GM19351 (cell line): ENCODE results near the gene RASGRF2.

Source experiments
- ATAC-seq: cut with Tn5 transposase; IDR thresholded peaks from one replicate; pipeline ENCODE4 v1.9.1; 2021; ENCODE audit warnings: mild to moderate bottlenecking, moderate library complexity; ENCODE audit not compliant: unreplicated experiment

The RASGRF2 gene

DNA sequence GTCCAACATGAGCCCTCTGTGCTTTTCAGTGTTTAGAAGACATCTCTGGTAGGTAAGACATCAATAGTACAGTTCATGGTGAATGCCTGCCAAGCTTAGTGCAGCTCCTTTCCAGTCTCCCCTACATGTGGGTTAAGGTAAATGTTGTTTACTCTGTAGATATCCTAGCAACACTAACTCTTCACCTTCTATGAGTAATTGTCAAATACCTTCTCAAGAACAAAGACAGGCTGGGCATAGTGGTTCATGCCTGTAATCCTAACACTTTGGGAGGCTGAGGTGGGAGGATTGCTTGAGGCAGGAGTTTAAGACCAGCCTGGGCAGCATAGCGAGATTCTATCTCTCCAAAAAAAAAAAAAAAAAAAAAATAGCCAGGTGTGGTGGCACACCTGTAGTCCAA, 18.7 kb upstream of the RASGRF2 start:
- no peak for ATAC-seq

DNA sequence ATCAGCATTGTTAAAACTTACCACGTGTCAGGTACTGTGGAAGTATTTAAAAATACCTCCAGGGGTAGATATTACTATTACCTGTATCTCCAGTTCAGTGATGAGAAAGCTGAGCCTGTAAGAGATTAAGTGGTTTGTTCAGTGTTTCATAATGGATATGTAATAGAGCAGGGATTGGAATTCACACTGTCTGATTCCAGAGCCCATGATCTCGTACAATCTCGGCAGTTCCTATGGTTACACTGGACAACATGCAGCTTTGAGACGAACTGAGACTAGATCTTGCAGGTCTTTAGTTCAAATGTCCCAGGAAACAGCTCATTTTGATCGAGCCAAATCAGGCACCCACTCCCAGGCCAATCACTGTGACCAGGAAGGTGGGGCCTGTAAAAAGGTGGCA, 8.8 kb upstream of the RASGRF2 start:
- ATAC-seq, result no peak

DNA sequence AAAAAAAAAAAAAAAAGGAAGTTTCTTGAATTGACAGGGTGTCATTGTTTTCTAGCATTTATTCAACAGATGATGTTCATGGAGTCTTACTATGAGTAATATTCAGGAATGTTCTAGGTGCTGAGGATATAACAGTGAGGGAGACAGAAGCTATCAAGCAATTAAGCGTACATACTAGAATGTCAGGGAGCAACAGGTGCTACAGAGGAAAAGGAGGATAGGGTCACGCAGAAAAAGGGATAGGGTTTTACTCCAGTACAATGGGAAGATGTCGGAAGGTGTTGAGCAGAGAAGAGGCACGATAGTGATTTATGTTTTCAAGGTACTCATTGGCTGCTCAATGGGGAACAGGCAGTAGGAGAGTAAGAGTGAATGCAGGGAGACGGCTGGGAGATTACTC, 6.6 kb upstream of the RASGRF2 start:
- no peak for ATAC-seq

DNA sequence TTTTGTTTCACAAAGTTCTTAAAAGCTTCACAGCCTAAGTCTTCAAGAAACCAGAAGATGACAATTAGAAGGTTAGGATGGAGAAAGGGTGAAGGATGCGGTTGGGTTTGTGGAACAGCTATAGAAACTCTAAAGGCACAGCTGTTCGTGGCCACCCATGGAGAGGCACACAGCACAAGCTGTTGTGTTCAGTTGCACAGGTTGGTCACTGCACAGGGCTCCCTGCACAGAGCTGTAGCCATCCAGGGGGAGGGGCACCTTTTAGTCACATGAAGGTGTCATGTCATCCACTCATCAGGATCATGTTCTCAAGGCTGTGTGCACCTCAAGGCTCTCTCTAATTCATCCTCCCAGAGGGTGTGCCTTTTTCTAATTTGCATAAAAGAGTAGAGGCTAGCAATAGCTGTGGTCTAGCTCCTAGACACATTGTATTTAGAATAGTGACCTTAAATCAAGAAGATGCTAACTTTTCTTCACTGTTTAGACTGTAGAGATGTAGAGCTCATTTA, 5.0 kb upstream of the RASGRF2 start:
- no peak for ATAC-seq

DNA sequence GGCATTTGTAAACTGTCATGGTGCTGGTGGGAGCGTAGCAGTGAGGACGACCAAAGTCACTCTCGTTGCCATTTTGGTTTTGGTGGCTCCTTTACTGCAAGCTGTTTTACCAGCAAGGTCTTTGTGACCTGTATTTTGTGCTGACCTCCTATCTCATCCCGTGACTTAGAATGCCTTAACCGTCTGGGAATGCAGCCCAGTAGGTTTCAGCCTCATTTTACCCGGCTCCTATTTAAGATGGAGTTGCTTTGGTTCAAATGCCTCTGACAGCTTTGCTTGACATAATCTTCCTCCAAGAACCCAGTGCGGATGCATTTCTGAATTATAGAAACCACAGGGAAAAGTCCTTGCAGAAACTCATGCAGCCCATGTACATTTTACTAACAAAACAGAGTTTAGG, 3.9 kb upstream of the RASGRF2 start:
- ATAC-seq, result no peak

DNA sequence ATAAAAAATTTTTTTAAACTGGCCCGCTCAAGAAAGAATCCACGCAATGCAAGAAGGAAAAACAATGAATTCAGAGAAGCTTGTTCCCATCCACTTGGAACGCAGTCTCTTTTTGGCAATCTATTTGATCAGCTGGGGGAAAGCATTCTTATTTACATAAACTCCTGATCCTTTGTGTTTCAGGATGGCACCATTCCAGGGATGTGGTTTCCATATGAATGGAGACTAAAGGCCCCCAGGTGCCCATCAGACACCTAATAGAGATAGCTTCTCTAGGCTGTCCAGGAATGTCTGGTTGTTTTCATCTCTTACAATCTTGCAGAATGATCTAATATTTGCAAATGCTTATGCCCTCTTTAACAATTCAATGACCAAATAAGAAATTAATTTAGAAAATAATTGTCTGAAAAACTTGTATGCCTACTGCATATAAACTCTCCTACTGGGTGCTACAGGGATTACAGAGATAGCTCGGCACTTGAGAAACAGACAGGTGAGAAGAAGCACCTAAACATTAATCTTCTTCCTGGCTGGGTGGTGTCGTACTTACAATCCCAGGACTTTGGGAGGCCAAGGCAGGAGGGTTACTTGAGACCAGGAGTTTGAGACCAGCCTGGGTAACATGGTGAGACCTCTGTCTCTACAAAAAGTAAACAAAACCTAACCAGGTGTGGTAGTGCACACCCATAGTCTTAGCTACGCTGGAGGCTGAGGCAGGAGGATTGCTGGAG, 3.0 kb upstream of the RASGRF2 start:
- no peak for ATAC-seq

DNA sequence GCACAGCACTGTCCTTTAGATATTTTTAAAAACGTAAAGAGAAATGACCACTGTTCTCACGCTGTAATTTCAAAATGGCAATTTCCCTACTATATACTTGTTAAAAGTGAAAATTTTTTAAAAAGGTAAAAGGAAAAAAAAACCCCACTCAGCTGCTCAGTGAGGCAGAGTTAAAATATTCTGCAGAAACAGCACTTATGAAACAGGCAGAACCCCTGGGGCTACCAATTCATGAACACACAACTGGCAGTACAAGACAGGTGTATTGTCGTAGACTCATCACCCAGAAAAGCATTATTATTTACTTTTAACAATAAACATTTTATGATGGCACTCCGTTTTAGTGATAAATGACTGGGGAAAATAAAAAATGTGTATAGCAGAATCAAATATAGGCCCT, 1.5 kb upstream of the RASGRF2 start:
- ATAC-seq, result no peak

DNA sequence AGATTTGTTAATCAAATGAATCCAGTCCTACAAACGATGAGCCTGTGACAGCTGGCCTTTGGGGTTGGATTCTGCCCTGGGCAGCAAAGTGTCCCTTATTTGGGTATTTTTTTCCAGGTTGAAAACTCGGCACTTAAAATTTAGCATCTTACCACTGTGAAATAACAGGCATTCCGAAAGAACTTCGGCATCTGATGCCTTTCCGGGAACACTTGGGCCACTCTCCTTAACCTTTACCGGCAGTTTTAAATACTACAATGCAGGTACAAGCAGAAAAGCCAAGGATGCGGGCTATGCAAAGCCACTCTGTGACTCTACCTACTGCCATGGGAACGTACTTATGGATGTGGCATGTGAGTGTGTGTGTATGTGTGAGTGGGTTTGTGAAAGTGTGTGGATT, 1.0 kb upstream of the RASGRF2 start:
- ATAC-seq, result no peak

DNA sequence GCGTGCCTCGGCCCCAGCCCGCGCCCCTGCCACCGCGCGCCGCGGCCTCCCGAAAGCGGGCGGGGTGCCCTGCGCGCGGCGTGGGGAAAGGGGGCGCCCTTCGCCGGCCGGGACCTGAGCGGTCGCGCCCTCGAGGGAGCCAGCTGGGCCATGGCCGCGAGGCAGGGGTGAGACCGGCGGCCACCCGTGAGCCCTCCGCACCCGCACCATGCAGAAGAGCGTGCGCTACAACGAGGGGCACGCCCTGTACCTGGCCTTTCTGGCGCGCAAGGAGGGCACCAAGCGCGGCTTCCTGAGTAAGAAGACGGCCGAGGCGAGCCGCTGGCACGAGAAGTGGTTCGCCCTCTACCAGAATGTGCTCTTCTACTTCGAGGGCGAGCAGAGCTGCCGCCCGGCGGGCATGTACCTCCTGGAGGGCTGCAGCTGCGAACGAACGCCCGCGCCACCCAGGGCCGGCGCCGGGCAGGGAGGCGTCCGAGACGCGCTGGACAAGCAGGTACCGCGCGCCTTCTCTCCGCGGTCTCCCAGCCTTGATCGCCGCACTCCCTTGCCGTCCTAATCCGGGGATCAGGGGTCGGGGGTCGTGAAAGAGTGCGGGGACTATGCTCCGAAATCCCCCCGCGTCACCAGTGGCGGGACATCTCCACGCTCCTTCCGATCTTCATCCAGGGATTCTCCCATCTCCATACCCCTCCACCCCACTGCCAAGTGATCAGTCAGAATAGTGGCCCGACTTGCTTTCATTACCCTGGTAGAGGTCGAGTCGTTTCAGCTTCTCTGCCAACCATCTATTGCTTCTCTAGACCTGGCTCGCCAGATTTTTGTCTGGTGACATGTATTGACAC, 590 bp downstream of the RASGRF2 start:
- no peak for ATAC-seq

DNA sequence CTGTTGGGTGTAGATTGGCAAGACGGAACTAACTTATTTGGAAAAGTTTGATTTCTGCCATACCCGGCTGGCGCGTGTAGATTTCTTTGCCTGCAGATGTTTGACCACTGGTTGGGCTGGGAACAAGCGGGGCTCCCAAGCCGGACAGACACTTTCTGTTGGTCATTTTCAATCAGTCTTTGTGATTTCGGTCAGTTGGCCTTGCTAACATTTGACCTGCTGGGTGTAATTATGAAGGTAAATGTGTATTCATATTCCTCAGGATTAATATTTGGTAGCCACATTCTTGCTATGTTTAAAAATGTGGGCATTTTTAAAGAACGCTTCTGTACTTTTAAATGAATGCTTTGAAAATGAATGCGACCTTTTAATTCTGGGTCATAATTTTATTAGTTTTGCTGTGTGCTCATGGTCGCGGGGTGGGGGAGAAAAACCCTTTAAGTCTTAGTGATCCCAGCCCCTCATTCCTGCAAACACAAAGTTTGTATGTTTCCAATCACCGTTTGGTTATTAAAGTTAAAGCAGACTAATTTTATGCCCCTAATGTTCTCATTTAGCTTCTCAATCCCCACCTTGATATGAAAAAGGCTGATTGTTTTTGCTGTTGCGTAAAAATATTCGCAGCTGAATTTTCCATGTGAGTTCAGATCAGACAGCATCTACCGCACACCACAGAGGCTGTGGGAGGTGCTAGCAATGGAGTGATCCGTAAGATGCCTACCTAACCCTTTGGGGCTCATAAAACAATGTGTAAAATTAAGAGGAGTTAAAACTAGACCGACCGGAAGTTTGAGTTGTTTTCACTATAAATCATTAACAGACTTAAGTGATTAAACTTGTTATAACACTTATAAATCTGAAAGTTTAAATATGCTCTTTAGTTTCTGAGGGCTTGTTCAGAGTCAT, 1.5 kb downstream of the RASGRF2 start:
- ATAC-seq, result no peak

DNA sequence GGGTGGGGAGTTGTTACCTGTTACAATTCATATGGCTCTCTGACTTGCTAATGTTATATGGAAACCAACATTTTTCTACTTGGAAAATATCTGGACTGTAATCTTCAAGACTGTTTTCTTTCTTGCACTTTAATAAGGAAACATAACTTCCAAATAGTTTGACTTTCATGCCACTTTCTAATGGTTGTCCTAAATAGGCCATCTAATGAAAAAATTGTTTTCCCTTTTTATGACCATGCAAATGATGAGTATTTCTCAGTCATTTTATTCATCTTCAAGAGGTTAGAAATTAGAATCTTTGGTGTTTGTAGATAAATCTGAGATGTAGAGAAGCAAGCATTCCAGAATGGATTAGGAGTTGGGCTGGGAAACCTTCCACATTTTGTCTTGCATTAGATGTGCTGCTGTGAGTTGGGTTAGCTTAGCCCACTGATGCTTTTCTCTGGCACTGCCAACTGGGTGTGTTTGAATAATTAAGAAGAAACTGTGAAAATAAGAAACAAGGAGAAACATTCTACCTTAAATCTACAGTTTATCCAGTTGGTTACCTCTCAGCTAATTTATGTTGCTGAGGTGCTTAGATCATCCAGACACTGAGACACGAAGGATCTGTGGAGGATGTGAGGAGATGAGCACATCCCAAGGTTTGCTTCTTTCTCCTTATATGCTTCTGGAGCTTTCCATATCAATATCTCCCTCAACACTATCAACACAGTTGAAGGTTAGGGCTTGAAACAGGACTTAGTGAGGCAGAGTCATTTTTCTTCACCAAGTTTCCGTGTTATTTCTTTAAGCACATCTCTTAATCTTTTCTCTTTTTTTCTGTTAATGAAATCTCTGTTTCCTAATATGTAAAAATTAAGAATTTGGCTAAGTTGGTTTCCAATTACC, 2.7 kb downstream of the RASGRF2 start:
- no peak for ATAC-seq

DNA sequence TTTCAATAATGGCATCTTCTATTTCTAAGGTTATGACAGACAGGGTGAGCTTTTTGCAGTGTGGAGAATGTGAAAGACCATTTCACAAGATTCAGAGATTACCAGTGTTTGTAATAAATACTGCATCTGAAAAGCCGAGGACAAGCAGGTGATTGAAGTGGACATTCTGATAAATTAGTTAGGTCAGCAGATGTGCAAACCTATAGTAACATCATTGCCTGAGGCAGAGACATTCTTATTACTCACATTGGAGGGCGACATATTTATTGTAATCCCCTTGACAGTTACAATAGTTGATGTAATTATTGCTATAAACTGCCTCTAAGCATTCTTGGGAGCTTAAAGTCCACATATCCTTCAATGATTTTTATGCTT, 3.3 kb downstream of the RASGRF2 start:
- no peak for ATAC-seq

DNA sequence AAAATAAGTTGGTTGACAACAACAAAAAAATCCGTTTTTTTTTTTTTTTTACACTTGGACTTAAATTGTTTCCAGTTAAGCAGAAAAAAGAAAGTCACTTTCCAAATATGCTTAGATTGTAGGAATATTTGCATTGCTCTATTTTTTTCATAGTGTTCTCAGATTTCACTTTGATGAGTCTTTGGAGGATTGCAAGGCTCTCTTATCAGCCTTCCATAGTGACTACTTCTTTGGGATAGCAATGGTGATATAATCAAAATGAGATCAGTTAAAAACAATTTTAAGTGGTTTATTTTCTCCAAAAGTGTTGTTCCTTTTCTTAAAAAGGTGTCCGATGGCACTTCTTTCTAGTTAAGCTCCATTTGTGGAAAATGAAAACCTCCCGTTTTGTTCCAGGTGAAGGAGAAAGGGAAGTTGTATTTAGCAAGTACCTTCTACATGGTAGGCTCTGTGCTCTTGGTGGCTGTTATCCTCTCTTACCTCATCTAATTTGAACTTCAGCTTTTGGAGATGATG, 3.9 kb downstream of the RASGRF2 start:
- ATAC-seq, result no peak

DNA sequence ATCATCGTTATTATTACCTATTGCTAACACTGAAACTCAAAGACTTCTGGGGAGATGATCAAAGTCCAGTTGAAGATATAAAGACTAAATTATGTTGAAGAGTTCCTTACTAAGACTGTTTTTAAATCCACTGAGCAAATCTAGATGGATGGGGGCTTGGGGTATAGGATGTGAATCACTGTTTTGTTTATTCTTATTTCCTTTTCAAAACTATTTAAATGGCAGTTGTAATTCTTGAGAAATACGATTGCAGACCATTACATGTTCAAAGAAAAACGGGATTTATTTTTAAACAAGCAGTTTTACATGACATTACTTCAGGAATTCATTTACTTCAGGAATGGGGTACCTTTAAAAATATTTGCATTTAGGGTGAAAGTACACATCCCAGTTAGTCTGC, 4.3 kb downstream of the RASGRF2 start:
- ATAC-seq, result no peak

DNA sequence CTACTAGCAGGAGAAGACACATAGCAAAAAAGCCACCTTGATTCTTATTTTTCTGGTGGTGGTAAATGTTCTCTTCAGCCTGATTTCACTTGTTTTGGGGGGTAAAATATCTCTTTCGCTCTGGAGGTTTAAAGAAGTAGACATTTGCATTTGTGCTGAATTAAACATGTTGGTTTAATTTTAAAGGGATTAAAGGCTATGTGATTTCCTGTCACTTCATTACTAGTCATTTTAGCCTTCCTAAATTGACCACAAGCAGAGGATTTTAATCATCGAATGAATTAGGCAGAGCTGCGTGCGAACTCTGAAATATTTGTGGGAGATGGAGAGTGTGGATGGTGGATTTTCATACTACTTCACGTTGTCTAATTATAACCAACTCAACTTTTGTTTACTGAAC, 4.8 kb downstream of the RASGRF2 start:
- ATAC-seq, result no peak

DNA sequence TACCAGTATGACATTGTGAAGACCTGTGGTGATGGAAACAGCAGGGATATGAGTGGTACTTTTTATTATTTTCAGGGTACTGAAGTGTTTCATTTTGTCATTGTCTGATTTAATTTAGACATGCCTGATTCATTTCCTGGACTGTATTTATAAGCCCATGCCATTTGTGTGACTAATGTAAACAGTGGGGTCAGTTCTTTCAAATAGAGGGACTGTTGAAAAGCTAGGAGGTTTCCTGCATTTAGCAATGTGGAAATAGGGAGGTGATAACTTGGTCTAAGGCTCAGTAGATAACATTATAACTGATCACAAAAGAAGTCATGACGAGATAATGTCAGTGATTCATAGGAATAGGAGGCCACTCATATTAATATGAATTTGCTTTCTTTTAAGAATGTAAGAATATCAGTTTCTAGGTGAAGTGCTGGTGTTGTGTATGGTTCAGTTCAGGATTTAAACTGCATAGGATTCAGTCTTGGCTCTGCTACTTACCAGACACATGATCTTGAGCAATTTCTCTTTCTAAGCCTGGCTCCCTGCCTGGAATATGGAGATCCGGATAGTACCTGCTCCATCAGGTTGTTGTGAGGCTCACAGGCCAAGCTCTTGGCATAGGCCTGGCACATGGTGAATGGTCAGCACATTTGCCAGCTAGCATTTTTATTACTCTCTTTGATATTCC, 7.5 kb downstream of the RASGRF2 start:
- ATAC-seq, result no peak

DNA sequence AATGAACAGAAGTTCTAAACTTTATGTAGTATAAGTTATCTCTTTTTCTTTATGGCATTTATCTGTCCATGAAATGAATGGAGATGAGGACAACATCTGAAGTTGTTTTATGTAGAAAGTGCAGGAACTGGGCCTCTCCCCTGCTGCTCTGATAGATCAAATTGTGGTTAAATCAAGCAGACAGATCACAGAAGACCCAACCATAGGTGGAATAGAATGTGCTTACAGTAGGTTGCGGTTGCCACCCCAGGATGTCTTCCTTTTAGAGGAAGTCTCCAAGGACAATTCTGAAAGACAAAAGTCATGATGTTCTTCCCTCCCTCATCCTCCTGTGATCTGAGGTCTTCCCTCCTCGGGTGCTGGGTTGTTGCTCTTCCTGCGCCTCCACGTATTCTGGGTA, 12.9 kb downstream of the RASGRF2 start:
- ATAC-seq, result no peak

DNA sequence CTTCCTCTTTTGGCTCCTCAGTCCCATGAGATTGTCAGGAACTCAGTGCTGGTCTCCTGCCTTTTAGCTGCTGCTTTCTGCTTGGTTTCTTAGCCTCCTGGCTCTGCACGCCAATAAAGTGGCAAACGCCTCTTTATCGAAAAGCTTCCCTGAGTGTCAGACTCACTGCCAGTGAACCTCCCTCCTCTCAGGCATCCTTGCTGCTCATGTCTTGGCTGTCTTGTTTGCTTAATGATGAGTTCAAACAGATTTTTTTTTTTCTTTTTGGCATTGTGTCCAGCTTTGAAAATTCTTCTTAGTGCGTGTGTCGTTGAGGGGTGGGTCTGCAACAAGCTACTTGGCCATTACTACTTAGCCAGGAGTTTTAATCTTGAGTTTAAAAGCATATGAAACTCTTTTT, 14.9 kb downstream of the RASGRF2 start:
- no peak for ATAC-seq

DNA sequence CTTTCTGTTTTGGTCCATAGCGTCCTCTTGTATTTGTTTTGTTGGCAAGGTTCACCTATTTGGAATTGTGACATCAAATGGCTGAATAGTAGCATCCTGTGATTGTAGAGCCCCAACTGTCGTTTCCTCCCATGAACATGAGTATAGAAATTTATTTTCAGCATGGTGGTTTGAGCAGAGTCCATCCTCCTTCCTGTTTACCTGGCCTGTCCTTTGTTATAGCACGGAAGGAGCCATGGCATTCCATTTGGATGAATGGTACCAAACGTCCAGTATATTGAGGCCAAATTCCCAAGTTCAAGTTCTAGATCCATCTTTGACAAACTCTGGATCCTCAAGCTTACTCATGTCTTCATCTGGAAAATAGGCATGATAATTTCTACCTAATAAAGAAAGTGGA, 16.8 kb downstream of the RASGRF2 start:
- no peak for ATAC-seq

DNA sequence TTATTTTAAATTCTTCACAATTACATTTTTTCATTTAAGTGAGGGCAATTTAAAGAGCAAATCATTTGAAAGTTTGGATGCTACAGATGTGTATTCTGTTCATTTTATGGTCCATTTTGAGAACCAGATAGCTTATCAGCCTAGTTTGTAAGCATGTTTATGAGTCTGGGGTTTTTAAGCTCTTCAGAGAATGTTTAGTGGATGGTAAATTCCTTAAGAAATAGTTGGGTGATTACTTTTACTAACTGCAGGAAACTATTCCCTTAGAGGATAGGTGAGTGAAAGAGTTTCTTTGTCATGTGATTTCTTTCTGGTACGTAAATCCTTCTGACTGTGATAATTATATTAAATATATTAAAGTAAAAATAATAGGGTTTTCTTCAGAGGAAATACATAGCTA, 17.6 kb downstream of the RASGRF2 start:
- ATAC-seq, result no peak
